Measurements from ENCODE around the gene EFNB3.

The EFNB3 gene

DNA sequence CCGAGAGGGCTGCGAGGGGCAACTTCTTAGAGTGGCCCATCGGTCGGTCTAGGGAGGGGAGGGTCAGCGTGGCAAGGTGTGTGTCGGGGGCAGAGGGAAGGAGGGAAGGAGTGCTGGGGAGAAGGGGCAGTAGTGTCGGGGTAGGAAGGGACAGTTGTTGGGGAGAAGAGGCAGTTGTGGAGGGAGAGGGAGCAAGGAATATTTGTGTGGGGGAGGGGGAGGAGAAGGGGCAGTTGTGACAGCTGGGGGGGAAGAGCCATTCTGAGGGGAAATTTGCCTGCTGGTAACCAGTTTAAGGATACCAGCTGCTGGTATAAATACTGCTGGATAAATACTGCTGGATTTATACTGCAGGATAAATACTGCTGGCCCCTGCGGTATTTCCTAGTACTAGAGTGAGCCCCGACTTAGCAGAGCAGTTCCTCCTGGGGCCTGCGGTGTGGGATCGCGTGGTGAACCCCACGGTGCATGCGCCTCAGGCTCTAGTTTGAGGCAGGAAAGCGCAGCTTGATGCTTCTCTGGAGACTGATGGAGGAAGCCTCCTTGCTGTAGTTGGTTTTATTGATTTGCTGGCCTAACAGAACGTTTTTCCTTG is 12.9 kb downstream of the EFNB3 start:
- peak; percentile 19 for DNase-seq (ENCODE audit: low read depth)

DNA sequence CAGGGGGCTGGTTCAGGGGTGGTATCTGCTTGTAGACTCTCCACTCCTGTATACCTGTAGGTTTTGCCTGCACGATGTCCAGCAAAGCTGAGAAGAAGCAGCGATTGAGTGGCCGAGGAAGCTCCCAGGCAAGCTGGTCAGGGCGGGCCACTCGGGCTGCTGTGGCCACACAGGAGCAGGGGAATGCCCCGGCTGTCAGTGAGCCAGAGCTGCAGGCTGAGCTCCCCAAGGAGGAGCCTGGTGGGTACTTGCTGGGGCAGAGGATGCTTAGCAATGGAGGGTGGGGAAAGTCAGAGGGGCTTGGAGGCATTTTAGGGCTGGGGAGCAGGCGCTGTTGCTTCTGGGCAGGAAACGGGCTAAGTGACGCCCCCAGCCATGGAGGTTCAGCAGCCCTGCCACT is 14.7 kb downstream of the EFNB3 start:
- DNase-seq (ENCODE audit: low read depth) = no peak

- DNase-seq (ENCODE audit: low read depth) = no peak
These were observed 15.1 kb downstream of the EFNB3 start for GRCh38 chr17:7720125-7720524.

- no peak for DNase-seq (ENCODE audit: low read depth)
These were observed 16.6 kb downstream of the EFNB3 start for GRCh38 chr17:7721612-7722011.

DNA sequence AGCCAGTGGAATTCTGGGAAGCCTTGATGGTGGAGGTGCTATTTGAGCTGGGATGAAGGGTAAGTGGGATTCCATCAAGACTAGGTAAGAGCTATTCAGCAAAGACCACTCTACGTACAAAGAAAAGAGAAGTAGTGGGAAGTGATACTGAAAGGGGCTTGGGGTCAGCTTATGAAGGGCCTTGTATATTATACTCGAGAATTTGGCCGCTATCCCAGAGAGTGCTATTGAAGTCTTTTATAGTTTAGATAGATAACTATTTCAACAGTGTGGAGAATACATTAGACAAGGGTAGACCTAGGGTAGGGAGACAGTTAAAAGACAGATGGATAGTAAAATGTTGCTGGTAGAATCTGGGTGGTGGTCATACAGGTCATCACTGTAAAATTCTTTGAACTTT is 22.9 kb downstream of the EFNB3 start:
- DNase-seq (ENCODE audit: low read depth) = no peak

- DNase-seq (ENCODE audit: low read depth) = no peak
These were observed 24.8 kb downstream of the EFNB3 start for GRCh38 chr17:7729816-7730215.

GRCh38 chr17:7732981-7733539 is 28.1 kb downstream of the EFNB3 start:
- DNase-seq (ENCODE audit: low read depth) = no peak

- no peak for DNase-seq (ENCODE audit: low read depth)
These were observed 32.6 kb downstream of the EFNB3 start for GRCh38 chr17:7737601-7738000.

DNA sequence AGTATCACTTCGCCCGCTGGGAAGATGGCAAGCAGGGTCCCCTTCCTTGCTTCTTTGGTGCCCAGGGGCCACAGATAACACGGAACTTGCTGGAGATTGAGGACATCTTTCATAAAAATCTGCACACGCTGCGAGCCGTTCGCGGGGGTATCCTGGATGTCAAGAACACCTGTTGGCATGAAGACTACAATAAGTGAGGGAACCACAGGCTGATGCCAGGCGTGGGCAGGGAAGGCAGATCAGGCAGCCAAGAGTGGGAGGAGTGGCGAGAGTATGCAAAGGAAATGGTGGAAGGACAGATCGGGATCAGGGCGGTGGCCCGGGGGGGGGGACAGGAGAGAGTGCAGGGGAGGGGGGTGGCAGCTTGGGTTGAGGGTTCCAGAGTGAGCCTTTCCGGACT is 34.7 kb downstream of the EFNB3 start:
- no peak for DNase-seq (ENCODE audit: low read depth)

DNA sequence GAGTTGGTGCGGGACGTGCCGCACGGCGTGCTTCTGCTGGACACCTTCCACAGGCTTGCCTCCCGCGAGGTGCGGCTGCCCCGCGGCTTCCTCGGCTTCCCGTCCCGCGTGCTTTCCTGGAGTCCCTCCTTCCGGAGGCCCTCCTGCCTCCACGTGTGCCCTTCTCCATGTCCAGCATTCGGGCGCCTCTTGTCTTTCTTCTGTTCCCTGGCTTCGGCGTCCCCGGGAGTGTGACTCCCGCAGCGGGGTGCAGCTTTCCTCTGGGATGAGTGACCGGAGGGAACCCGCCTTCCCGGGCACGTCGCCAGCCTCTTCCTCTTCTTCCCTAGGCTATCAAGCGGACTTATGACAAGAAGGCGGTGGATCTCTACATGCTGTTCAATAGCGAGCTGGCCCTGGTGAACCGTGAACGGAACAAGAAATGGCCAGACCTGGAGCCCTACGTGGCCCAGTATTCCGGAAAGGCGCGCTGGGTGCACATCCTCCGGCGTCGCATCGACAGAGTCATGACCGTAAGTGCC is 35.5 kb downstream of the EFNB3 start:
- DNase-seq (ENCODE audit: low read depth) = no peak

- no peak for DNase-seq (ENCODE audit: low read depth)
These were observed 37.7 kb downstream of the EFNB3 start for GRCh38 chr17:7742729-7743128.

DNA sequence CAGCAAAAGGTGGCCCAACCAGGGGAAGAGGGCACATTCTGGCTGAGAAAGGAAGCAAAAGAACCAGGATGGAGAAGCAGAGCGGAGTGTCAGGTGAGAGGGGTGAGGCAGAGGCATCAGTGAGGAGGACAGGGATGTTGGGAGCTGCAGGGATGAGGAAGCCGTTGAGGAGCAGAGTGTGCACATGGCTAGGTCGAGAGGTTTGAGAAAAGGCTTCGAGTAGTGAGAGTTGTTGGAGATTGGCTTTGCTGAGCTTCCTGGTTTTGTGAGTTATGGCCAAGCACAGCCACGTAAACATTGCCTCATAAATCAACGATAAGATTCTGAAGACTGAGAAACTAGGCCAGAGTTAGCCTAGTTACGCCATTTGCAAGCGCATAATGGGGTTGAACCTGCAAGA is 39.4 kb downstream of the EFNB3 start:
- DNase-seq (ENCODE audit: low read depth) = no peak

DNA sequence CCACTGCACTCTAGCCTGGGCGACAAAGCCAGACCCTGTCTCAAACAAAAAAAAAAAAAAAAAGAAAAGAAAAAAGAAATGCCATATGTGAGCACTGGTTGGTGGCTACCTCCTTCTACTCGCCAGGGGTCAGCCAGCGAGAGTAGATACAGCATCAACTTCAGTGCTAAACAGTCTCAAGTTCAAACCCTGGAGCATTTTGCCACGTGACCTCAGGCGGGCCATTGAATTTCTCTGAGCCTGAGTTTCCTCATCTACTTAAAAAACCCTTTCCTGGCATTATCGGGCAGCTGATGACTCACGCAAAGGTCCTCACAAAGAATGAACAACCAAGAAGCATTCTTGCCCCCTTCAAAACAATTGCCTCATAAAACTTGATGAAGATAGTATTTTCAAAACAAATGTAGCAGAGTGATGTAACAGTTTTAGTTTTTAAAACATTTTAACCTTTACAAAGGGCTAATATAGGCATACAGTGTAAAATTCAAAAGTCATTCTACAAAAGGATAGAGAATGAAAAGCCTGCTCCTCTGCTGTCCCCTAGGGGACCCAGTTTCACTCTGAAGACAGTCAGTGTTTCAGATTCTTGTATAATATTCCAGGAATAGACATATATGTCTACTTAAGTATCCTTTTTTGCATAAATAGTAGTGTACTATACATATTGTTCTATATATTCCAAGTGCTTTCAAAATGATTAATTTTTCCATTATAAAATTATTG is 40.9 kb downstream of the EFNB3 start:
- no peak for DNase-seq (ENCODE audit: low read depth)

DNA sequence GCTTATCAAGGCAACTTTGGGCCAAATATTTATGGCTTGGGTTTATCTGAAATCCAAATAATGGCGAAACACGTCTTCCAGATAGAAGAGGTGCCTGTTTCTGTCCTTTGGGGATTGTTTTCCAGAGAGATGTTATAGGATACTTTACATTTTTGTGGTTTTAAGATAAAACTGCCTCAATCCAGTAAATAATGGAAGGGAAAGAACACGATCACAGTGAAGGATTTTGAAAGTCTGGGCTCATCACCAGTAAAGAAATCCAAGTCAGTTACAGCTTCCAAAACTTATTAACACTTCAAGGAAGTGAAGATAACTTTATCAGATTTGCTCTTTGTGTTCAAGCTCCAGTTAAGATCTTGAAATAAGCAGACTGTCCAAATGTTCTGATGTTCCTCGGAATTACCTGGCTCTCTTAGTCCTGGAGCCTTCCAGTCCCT is 42.7 kb downstream of the EFNB3 start:
- no peak for DNase-seq (ENCODE audit: low read depth)

DNA sequence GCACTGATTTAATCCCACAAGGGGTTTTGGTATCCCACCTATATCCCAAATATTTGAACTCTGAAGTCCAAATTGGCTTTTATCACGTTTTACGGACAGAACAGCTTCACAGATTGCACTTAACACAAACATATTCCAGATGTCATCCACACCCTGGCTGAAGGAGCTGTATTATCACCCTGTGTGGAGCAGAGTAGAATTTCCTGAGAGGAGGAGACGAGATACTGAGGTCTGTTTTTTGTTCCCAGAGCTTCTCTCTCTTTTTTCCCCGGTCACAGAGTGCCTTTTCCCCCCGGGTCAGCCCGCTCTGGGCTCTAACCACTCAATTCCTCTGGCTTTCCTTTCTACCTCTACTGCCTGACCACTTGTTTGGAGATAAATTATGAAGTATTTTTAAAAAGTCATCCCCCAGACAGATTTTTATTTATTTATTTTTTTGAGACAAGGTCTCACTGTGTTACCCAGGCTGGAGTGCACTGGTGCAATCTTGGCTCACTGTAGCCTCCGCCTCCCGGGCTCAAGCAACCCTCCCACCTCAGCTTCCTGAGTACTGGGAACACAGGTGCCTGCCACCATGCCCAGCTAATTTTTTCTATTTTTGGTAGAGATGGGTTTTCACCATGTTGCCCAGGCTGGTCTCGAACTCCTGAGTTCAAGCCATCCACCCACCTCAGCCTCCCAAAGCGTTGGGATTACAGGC is 43.2 kb downstream of the EFNB3 start:
- DNase-seq (ENCODE audit: low read depth) = no peak

DNA sequence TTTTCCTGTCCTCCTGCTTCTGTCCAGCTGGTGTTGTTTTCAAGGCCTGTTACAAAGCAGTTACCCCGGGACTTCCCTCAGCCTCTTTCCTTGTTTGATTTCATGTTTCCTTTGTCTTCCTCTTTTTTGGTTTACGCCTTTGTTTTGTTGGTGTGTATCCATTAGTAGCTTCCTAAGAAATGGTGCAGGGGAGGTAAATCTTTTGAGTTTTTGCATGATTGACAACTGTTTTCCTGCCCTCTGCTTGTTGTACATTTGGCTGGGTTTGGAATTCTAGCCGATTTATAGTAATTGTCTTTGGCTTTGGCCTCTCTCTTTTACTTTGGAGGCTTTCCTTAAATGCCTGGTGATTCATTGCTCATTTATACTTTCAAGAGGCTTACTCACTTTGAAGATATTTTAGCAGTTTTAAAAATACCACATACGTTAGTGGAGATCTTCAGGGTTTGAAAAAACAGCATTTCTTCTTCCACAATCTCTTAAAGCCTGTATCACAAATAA is 45.4 kb downstream of the EFNB3 start:
- no peak for DNase-seq (ENCODE audit: low read depth)

- DNase-seq (ENCODE audit: low read depth) = no peak
These were observed 49.7 kb downstream of the EFNB3 start for GRCh38 chr17:7754656-7755055.

GRCh38 chr17:7755095-7755890 is 50.3 kb downstream of the EFNB3 start:
- no peak for DNase-seq (ENCODE audit: low read depth)

- DNase-seq (ENCODE audit: low read depth) = no peak
These were observed 52.0 kb downstream of the EFNB3 start for GRCh38 chr17:7756968-7757367.

Data from stimulated activated CD8-positive, alpha-beta memory T cell treated with anti-CD3 and anti-CD28 coated beads, Interleukin-4, amount 100 ng/mL, for 24 hours (primary cell).